NCI-H82 (cell line): ENCODE measurements around the gene KREMEN2.
"Not testable (repeated sequence)": the region's sequence is repeated elsewhere in the genome, so short reads cannot be mapped to it uniquely, and the experiment has no call there.

Experiments
- DNase-seq: peaks from one replicate; lab custom pipeline; 2025; lab: John Stamatoyannopoulos, UW

Gene KREMEN2

DNA sequence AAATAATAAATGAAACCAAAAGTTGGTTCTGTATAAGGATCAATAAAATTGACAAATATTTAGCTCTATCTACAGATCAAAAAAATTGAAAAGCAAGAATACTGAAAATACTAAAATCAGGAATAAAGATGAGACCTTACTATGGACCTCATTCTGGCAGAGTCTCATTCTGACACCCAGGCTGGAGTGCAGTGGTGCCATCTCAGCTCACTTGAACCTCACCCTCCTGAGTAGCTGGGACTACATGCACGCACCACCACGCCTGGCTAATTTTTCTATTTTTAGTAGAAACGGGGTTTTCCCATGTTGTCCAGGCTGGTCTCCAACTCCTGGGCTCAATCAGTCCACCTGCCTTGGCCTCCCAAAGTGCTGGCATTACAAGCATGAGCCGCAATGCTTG, 22.0 kb upstream of the KREMEN2 start:
- DNase-seq: no peak

DNA sequence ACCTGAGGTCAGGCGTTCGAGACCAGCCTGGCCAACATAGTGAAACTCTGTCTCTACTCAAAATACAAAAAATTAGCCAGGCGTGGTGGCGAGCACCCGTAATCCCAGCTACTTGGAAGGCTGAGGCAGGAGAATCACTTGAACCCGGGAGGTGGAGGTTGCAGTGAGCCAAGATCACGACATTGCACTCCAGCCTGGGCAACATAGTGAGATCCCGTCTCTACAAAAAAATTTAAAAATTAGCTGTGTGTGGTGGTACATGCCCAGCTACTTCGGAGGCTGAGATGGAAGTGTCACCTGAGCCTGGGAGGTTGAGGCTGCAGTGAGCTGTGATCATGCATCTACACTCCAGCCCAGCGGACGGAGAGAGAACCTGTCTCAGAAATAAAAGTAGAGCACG, 20.4 kb upstream of the KREMEN2 start:
- DNase-seq: not testable (repeated sequence)

DNA sequence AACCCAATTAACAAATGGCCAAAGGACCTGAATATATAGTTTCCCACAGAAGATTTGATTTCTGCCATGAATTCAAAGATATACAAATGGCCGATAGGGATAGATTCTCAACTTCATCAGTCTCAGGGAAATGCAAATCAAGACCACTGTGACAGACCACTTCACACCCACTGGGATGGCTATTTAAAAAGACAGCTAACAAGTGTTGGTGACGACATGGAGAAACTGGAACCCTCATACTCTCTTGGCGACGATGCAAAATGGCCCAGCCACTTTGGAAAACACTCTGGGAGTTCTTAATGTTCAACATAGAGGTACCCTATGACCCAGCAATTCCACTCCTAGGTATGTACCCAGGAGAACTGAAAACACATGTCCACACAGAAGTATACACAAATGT, 17.4 kb upstream of the KREMEN2 start:
- no peak for DNase-seq

DNA sequence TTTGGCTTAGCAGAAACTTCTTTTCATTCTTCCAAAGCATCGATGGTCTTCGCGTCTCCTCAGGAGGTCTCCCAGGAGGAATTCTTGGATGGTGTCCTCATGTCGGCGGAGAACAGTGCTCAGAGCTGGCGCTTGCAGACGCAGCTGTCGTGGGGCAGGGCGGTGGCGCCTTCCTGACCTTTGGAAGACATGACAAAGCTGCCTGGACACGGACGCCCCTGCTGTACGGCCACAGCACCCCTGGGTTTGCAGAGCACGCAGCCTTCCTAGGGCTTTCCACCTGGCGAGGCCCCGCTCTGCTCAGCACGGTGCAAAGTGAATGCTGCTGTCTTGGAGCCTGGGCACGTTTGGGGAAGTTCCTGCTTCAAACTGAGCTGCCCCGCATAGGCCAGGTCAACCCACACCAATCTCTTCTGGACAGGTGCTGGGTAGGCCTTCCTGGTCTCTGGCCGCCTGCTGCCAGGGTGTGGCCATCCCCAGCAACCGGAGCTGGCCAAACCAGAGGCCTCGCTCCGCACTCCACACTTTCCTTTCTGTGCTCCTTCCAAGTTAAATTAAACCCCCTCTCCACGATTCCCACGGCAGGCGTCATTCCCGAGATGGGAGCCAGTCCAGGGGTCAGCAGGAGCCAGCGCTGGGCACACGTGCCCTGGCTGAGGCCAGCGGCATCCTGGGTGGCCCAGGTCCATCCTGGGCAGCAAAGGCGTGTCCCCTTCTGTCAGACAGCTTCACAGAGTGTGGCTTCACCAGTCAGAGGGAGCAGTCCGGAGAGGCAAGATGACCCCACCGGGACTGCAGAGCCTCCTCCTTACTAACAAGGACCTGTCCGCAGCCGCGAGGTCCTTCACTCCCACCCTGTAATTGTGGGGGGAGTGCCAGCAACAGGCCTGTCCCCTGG, 15.0 kb upstream of the KREMEN2 start:
- DNase-seq: no peak

DNA sequence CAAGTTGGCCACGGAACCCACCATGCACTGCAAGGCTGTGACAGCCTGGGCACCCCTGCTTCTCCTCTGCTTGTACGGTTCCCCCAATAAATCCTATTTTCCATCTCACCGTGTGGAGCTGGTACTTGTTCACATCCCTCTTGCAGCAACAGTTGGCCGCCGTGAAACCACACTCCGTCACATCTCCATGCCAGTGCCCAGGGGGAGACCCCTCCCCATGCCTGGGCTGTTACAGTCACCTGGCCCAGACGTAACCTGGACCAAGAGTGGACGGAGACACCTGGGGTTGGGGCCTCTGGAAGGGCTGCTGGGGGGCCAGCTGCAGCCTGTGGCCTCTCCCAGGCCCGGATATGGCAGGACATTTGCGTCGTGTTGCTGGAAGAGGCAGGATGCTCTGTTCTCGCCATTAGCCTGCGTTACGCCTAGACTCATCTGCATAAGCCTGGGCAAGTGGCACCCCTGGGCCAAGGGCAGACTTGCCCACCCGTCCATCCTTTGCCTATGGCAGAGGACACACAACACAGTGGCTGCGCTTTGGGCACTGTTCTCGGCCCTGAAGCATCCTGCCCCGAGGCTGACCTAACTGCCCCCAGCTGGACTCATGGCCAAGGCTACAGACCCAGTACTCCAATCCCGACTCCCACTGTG, 14.2 kb upstream of the KREMEN2 start:
- DNase-seq: no peak

DNA sequence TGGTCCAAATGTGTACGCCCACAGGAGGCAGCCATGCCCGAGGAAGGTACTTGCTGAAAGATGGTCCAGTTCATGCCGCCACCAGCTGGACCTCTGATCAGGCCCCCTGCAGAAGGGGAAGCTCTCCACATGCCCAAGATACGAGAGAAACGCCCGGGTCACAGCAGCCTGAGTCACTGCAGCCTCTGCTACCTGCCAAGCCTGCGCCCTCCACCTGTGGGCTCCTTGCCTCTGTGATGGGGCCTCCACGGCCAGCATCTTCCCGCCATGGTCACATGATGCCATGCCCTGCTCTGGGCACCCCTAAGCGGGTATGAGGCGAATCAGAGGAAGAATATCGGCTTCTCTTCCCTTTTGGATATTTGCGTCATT, 13.7 kb upstream of the KREMEN2 start:
- no peak for DNase-seq

DNA sequence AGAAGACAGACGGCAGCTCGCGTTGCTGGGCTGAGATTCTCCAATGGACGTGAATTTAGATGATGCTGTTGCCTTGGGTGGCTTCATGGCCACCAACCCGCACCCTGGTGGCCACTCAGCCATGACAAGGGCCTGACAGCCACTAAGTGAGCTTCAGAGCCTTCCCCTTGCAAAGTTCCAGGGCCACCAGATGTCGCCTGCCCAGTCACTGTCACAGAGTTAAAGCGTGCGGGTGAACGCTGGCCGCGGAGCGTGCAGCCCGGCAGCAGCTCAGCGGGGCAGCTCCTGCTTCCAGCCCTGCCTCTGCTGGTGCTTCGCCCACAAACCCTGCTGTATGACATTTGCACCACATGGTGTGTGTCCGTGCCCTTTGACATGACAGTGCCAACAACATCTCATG, 13.3 kb upstream of the KREMEN2 start:
- DNase-seq: no peak

DNA sequence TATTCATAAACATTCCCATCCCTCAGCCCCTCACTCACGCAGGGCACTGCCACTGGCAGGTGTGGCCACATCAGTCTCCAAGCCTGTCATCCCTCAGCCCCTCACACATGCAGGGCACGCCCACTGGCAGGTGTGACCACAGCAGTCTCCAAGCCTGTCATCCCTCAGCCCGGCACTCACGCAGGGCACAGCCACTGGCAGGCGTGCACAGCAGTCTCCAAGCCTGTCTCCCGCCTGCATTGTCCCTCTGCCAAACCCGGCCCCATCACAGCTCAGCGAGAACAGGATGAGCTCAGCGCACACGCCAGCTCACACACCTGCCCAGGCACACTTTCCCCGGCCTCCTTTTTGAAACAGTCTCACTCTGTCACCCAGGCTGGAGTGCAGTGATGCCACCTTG, 11.4 kb upstream of the KREMEN2 start:
- DNase-seq: no peak

DNA sequence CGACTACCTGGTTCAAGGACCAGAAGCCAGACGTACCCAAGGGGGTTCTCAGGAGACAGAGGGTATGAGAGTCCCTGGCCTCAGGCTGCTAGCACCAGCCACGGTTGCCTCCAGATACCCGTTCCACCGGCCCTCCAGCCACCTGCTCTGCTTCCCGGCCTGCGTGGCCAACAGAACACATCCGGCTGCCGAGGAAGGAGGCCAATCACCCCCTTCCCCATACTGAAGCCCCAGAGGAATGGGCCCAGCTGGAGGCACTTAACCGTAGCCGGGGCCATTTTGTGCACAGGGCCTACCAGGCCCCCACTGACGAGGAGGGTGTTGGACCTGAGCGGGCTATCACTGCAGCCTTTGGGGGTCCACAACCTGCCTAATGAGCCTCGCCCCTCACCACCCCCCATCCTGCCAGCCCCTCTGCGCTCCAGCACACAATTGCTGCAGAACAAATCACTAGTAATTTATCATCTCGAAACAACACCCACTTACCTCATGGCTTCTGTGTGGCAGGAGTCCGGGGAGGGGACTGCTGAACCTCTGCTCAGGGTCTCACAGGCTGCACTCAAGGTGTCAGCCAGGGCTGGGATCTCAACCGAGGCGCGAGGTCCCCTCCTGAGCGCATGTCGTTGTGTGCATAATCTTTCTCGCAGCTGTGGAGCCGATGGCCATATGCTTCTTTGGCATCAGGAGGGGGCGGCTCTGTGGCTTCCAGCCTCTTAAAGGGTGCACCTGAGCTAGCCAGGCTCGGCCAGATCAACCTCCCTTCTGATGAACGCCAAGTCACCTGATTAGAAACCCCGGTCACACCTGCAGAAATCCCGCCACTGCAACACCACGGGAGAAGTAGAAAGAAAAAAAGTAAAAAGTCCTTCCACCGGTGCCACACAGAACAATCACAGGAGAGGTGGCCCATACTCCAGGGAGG, 10.1 kb upstream of the KREMEN2 start:
- peak; percentile 91 for DNase-seq

DNA sequence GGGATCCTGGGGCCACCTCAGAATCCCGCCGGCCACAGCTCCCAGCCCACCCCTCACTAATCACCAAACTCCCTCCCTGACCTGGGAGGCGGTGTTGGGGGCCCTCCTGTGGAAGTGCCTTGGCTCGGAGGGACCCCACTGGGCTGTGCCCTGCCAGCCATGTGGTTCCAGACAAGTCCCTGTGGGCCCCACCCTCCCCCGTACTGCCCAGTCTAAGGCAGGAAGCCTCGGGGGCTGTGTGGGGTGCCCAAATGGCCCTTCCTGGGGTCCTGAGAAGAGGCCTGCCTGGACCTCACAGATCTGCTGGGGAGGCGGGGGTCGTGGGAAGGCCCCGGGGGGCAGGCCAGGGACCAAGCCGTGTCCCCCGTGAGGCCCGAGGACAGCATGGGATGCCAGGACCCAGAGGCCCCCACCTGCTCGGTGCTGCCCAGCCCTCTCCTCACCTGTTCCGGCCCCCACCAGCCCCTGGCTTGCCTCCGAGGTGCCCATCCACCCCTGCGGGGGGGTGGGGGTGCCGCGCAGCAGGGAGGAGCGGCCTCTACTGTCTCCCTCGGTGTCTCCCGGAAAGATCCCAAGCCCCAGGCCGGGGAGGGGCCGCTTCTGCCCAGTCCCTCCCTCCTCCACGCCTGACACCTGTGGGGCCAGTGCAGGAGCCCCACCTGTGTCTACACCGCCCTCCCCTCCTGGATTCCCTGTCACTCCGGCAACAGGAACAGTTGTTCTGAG, 9.3 kb upstream of the KREMEN2 start:
- DNase-seq: no peak

DNA sequence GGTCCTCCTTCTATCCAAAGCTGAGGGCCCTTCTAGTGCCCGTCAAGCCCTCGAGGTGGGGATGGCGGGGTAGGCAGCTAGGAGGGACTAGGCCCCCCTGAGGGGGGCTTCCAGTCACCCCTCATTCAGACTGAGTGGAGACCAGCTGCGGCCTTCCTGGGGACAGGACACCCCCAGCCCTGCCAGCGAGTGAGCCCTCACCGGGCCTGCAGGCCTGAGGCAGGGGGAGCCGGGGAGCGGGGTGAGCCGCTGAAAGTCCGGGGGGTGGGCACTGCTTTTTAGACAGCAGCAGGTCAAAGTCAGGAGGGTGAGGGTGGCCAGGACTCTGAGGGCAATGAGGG, 8.7 kb upstream of the KREMEN2 start:
- no peak for DNase-seq

DNA sequence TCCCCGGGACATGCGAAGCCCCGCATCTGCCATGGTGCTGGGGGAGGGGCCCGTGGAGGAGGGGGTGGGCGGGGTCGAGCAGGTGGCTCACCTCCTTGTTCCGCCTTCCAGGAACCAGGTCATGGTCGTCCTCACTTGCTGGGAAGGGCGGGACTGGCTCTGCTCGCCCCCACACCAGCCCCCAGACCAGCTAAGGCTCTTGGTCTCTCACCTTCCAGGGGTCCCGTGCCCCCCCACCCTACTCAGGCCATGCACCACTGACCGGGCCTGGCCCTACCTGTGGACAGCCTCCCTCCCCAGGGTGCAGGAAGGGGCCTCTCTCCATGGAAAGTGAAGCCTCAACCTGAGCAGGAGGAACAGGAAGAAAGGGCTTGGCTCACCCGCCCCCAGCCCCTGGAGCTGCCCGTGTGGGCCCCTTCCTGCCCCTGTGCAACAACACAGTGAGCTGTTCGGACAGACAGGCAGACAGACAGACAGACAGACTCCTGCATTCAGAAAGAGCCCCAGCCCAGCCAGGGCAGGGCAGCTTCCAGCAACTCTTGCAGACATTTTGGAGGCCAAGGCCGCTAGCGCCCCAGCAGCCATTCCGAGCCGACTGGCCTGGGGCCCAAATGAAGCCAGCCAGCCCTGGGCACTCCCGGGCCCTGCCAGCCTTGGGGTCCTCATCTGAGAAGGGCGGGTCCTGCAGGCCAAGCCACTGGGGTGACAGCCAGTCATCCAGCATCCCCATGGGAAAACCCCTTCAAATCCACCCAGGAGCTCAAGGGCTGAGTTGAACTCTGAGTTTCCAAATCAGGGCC, 8.1 kb upstream of the KREMEN2 start:
- DNase-seq: no peak

DNA sequence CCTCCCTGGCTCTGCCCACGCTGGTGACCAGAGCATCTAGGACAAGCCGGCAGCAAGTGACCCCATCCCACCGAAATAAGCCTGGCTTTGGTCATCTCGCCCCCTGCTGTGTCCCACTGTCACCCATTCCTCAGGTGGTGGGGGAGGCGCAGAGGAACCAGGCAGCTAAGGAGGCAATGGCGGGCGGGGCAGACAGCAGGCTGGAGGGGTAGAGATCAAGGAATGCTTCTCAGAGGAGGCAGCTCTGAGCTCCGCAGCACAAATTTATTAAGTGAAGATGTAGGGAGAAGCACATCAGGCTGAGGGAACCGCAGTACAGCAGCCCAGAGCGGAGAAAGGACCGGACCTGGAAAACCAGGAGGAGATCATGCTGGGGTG, 7.5 kb upstream of the KREMEN2 start:
- DNase-seq: no peak

DNA sequence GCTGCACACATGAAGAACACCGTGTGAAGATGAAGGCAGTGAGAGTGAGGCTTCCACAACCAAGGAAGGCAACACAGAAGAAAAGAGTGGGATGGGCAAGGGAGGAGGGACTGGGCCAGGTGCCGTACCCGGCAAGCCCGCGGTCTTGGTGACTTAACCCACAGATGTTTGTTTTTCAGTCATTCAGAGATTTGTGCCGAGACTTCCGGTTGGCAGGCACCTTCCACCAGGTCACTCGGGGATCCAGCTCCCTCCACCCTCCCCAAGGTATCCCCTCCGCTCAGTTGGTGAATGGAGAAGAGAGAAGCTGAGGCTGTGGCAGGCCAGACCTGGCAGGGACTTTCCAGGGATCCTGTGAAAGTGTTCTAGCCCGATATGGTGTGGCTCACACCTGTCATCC, 4.9 kb upstream of the KREMEN2 start:
- no peak for DNase-seq

DNA sequence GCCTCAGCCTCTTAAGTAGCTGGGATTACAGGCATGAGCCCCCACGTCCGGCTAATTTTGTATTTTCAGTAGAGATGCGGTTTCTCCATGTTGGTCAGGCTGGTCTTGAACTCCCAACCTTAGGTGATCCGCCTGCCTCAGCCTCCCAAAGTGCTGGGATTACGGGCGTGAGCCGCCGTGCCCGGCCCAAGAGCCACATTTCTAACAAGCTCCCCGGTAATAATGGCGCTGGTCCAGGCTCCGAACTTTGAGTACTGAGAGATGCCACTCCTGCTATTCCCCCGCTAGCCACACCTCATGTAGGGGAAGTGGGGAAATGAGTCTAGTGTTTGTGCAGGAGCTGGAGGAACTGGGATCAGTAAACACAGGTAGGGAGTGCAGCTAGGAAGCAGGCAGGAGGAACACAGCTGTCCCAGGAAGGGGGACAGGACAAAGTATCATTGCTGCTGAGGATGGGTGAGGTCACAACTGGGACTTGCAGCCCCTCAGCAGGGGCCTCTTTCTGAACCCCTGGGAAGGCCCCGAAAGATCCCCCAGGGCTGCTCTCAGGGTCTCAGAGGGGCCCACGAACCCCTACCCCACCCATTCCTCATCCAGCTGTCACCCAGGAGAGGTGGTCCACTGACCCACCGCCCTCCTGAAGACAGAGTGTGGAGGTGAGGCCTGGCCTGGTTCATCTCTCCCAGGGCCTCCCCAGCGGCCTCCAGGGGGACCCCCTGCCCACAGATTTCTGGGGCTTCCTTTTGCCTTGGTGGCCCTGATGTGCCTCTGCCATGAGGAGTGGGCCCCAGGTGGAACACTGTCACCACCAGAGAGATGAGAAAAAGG, 3.7 kb upstream of the KREMEN2 start:
- peak; percentile 37 for DNase-seq

DNA sequence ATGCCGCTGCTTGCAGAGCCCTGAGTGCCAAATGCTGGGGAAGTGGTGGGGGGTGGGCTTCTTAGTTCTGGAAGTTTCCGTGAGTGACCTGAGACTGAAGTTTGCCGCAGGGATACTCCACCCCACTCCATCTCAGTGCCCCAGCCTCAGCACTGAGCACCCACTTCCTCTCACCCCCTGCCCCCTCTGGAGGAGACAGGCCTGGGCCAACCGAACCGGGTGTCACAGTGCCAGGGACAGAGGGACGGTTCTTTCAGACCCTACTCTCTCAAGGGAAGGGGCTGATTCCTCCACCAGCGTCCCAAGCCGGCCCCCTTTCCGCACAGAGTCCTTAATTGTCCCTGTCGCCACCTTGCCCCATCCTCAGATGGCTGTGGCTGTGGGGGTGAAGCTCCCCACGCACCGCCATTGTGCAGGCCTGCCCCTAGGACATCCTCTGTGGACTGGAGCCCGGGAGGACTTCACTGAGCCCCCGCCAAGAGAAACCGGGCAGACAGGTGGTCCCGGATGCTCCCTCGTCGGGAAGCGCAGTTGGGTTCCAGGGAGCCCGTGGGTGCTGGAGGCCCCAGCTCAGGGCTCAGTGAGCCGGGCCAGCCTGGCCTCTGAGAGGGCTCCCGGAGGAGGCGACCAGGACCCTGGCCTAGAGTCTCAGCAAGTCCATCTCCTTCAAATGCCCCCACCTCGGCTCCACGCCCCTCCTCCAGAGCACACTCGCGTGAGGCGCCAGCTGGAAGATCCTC, 1.6 kb upstream of the KREMEN2 start:
- peak; percentile 66 for DNase-seq

DNA sequence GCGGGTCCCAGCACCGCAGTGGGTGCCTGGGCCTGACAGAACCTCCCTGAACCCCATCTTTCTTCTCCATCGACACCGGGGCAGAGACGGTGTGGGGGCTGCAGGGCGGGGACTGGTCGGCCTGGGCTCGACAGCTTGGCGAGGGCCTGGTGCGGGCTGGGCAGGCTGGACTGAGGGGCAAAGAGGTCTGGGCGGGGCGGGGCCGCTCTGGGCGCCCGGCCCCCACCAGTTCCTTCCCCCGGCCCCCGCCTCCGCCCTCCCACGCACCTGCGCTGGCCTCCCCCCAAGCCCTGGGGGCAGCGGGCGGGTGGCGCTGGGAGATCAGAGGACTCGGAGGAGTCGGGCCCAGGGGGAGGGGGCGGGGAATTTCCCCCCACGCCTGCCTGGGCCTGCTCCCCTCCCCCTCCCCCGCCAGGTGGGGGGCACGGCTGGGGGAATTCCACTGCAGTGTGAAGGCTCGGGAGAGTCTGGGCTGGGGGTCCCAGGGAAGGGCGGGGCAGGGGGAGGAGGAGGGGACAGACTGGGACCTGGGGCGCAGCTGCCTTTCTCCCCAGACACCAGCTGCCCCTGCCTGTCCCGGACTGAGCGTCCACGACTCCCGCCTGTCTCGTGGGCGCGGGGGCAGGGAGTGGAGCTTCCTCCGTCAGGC, 877 bp upstream of the KREMEN2 start:
- DNase-seq: peak; percentile 81

DNA sequence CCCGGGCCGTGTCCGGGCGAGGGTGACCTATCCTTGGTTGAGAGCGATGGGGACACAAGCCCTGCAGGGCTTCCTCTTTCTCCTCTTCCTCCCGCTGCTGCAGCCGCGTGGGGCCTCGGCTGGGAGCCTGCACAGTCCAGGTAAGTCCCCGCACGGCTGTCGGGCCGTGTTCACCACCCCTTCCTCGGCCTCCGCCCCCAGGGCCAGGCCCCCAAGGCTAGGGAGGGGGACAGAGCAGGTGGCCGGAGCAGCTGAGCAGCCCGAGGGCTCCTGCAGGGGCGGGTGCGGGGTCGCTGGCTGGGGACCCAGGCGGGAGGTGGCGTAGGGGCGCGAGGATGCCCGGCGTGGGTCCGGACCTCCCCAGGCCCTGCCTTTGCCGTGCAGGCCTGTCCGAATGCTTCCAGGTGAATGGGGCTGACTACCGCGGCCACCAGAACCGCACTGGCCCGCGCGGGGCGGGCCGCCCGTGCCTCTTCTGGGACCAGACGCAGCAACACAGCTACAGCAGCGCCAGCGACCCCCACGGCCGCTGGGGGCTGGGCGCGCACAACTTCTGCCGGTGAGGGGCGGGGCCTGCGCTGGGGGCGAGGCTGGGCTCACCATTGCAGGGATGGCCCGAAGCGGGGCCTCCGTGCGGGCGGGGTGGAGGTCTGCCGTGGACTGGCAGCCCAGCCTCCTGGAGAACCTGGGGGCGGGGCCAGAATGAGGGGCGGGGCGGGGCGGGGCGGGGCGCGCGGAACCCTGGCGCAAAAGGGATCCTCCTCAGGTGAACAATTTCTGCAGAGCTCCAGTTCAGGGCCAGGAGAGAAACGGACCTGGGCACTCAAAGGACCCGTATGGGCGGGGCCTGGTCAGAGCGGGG, 631 bp downstream of the KREMEN2 start:
- peak; percentile 97 for DNase-seq
